ENCODE results near the gene MYLK2. TPM values are rescaled to one million over a fixed set of nuclear protein-coding genes. Genes with fewer than 3 reads are reported as not detected.
A peak's percentile ranks its signal among the peaks of the same experiment; 100 is the strongest.

MYLK2 gene
- total RNA-seq, 1 donor from 2014 or later, result not detected

GRCh38 chr20:31837896-31838397, 18.8 kb downstream of the MYLK2 start:
- H3K4me3 ChIP-seq, result no peak overlapping the region
- no peak for ATAC-seq
- DNase-seq, result no peak
- TF ChIP-seq CTCF (IDR thresholded peaks at IDR 0.05), result no peak
- intact Hi-C loops (cut with DNase I), result no loop called here
- H3K36me3 ChIP-seq, result no peaks in the 10 kb centered on the region
- no peaks in the 10 kb centered on the region for H3K9me3 ChIP-seq
- peaks cover 32% of the 10 kb centered on the region for H3K4me1 ChIP-seq
- no peaks in the 10 kb centered on the region for H3K27me3 ChIP-seq
- H3K27ac ChIP-seq, result no peak overlapping the region

- Histone ChIP-seq H3K27me3 (no peaks in the 10 kb centered on the region), H3K36me3 (no peaks in the 10 kb centered on the region), H3K4me3 (no peak overlapping the region), H3K9me3 (no peaks in the 10 kb centered on the region), H3K27ac (no peak overlapping the region), H3K4me1 (peaks cover 32% of the 10 kb centered on the region)
- intact Hi-C loops (cut with DNase I), result no loop called here
- DNase-seq, result no peak
- TF ChIP-seq CTCF (IDR thresholded peaks at IDR 0.05), result no peak
- no peak for ATAC-seq
These were observed 19.6 kb downstream of the MYLK2 start for GRCh38 chr20:31838646-31839292.

GRCh38 chr20:31839782-31840487, 20.8 kb downstream of the MYLK2 start:
- H3K27me3 ChIP-seq, result no peaks in the 10 kb centered on the region
- no peak for TF ChIP-seq CTCF (IDR thresholded peaks at IDR 0.05)
- H3K4me3 ChIP-seq, result no peak overlapping the region
- intact Hi-C loops (cut with DNase I), result no loop called here
- peaks cover 32% of the 10 kb centered on the region for H3K4me1 ChIP-seq
- H3K27ac ChIP-seq, result no peak overlapping the region
- H3K9me3 ChIP-seq, result no peaks in the 10 kb centered on the region
- DNase-seq (no peak), ATAC-seq (no peak)
- no peaks in the 10 kb centered on the region for H3K36me3 ChIP-seq

GRCh38 chr20:31840906-31841816, 22.0 kb downstream of the MYLK2 start:
- peaks cover 26% of the 10 kb centered on the region for H3K4me1 ChIP-seq
- intact Hi-C loops (cut with DNase I), result no loop called here

More at GRCh38 chr20:31840906-31841816, 22.0 kb downstream of the MYLK2 start:
- Histone ChIP-seq H3K9me3 (no peaks in the 10 kb centered on the region), H3K27ac (peak overlapping the region; percentile 72), H3K27me3 (no peaks in the 10 kb centered on the region), H3K36me3 (no peaks in the 10 kb centered on the region), H3K4me3 (no peak overlapping the region)
- no peak for TF ChIP-seq CTCF (IDR thresholded peaks at IDR 0.05)
- ATAC-seq, result no peak
- no peak for DNase-seq
